ACC112 (cell line): ENCODE data around the gene ROR2.

Source experiments
- H2AFZ ChIP-seq: fragments of 200-600 bp; sonication (generic); one replicate; pipeline ENCODE4 v1.6.0; 2017; ENCODE audit warnings: antibody characterized with exemption, low read length; ENCODE audit not compliant: unreplicated experiment
- H3K27ac ChIP-seq: fragments of 200-600 bp; sonication (generic); 2 replicates; pipeline ENCODE4 v1.5.1; 2014; ENCODE audit warnings: low read depth, mild to moderate bottlenecking, antibody characterized with exemption, low read length, moderate library complexity
- H3K27me3 ChIP-seq: fragments of 200-600 bp; sonication (generic); 2 replicates; pipeline ENCODE4 v1.6.1; 2014; ENCODE audit warnings: mild to moderate bottlenecking, antibody characterized with exemption, low read length, moderate library complexity, mixed read lengths; ENCODE audit not compliant: insufficient read depth
- H3K36me3 ChIP-seq: fragments of 200-600 bp; sonication (generic); 2 replicates; pipeline ENCODE4 v1.6.1; 2016; ENCODE audit warnings: mild to moderate bottlenecking, antibody characterized with exemption, low read length, moderate library complexity, mixed read lengths; ENCODE audit not compliant: insufficient read depth
- H3K4me1 ChIP-seq: fragments of 200-600 bp; sonication (generic); one replicate; pipeline ENCODE4 v1.6.1; 2016; ENCODE audit warnings: low read length, mixed read lengths; ENCODE audit not compliant: insufficient read depth, unreplicated experiment, control insufficient read depth
- H3K4me3 ChIP-seq: fragments of 200-600 bp; sonication (generic); 2 replicates; pipeline ENCODE4 v1.5.1; 2014; ENCODE audit warnings: mild to moderate bottlenecking, low read depth, low read length
- H3K79me2 ChIP-seq: fragments of 200-600 bp; sonication (generic); one replicate; pipeline ENCODE4 v1.6.0; 2016; ENCODE audit warnings: low read length; ENCODE audit not compliant: control insufficient read depth, unreplicated experiment, insufficient read depth

The ROR2 gene

DNA sequence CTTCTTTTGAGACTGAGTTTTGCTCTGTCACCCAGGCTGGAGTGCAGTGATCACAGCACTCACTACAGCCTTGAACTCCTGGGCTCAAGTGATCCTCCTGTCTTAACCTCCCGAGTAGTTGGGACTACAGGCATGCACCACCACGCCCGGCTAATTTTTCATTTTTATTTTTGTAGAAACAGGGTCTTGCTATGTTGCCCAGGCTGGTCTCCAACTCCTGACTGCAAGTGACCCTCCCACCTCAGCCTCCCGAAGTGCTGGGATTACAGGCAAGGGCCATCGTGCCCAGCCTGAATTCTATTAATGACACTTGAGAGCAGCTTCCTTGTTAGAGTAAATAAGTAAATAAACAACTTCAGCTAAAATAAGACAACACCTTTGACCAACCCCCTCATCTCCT, 12.3 kb downstream of the ROR2 start:
- Histone ChIP-seq H3K27ac (no peak overlapping the region), H3K79me2 (peaks cover 2% of the 10 kb centered on the region), H3K36me3 (no peaks in the 10 kb centered on the region), H3K4me1 (peaks cover 4% of the 10 kb centered on the region), H3K4me3 (no peak overlapping the region), H3K27me3 (no peaks in the 10 kb centered on the region), H2AFZ (no peak overlapping the region)

- H3K27me3 ChIP-seq = no peaks in the 10 kb centered on the region
- no peak overlapping the region for H2AFZ ChIP-seq
- no peaks in the 10 kb centered on the region for H3K79me2 ChIP-seq
- 0 out of 2 replicates have a peak, but pooled peaks cover 2% of the 10 kb centered on the region for H3K36me3 ChIP-seq
- peaks cover 4% of the 10 kb centered on the region for H3K4me1 ChIP-seq
- H3K4me3 ChIP-seq = no peak overlapping the region
- no peak overlapping the region for H3K27ac ChIP-seq
These were observed 13.0 kb downstream of the ROR2 start for GRCh38 chr9:91937056-91937455.

- peaks cover 4% of the 10 kb centered on the region for H3K4me1 ChIP-seq
- H2AFZ ChIP-seq = no peak overlapping the region
- 0 out of 2 replicates have a peak, but pooled peaks cover 4% of the 10 kb centered on the region for H3K36me3 ChIP-seq
- H3K79me2 ChIP-seq = no peaks in the 10 kb centered on the region
- H3K27ac ChIP-seq = no peak overlapping the region
- H3K27me3 ChIP-seq = no peaks in the 10 kb centered on the region
- no peak overlapping the region for H3K4me3 ChIP-seq
These were observed 14.1 kb downstream of the ROR2 start for GRCh38 chr9:91935805-91936514.

DNA sequence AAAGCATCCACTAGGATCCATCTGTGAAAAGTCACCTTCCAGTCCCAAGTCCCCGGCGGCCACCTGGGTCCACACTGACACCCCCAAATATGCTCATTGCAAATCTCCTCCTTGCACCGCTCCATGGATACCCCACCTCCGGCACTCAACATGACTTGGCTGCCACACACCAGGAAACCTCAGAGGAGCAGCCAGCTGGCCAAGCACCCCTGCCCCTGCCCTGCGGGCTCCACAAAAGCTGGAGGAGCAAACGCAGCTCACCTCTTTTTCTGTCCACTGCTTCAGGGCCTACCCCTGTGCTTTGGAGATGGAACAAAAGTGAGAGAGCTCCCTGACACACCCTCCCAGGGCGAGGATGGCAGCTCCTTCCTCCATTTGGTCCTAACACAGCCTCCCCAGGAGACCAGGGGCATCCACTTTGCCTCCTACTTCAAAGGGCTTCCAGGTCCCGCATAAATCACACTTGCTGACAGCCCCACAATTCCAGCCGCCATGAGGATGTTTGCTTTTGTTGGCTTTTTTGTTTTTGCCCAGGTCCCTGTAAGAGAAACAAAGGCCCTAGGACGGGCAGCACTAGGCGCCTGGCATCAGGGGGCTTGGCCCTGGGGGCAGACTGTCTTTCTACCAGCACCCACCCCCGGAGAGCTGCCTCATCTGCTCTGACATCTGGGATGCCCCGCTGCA, 14.8 kb downstream of the ROR2 start:
- Histone ChIP-seq H3K4me1 (peaks cover 4% of the 10 kb centered on the region), H3K4me3 (no peak overlapping the region), H3K27ac (no peak overlapping the region), H3K36me3 (0 out of 2 replicates have a peak, but pooled peaks cover 4% of the 10 kb centered on the region), H2AFZ (no peak overlapping the region), H3K27me3 (no peaks in the 10 kb centered on the region), H3K79me2 (no peaks in the 10 kb centered on the region)

GRCh38 chr9:91934654-91935053, 15.4 kb downstream of the ROR2 start:
- Histone ChIP-seq H3K36me3 (0 out of 2 replicates have a peak, but pooled peaks cover 4% of the 10 kb centered on the region), H2AFZ (peak overlapping the region; percentile 77), H3K79me2 (no peaks in the 10 kb centered on the region), H3K4me3 (no peak overlapping the region; the same call in 1 of the 2 replicates), H3K4me1 (peaks cover 4% of the 10 kb centered on the region), H3K27ac (no peak overlapping the region), H3K27me3 (no peaks in the 10 kb centered on the region)

GRCh38 chr9:91933556-91934352, 16.3 kb downstream of the ROR2 start:
- H3K79me2 ChIP-seq = no peaks in the 10 kb centered on the region
- no peak overlapping the region for H3K27ac ChIP-seq
- H2AFZ ChIP-seq = peak overlapping the region; percentile 77
- H3K27me3 ChIP-seq = no peaks in the 10 kb centered on the region
- 0 out of 2 replicates have a peak, but pooled peaks cover 4% of the 10 kb centered on the region for H3K36me3 ChIP-seq
- peak overlapping the region; percentile 55 for H3K4me3 ChIP-seq
- H3K4me1 ChIP-seq = peaks cover 4% of the 10 kb centered on the region

DNA sequence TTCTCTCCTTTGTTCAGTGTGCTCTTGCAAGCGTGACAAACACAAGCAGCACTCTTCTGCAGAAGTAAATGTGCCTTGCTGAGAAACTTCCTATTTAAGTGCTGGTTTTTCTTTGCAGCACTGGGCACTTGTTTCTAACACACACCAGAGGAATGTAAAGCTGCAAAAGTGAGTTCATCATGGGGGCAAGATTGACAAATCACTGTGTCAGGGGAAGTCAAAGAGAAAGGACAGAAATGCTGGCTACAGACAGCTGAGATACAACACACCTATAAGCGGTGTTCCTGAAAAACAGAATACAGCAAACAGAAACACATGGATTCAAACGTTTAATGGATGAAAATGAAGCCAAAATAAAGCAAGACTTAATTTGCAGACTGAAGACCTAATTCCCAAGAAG, 19.6 kb downstream of the ROR2 start:
- no peak overlapping the region for H2AFZ ChIP-seq
- H3K4me1 ChIP-seq = peaks cover 4% of the 10 kb centered on the region
- H3K79me2 ChIP-seq = no peaks in the 10 kb centered on the region
- no peak overlapping the region for H3K4me3 ChIP-seq
- H3K36me3 ChIP-seq = 0 out of 2 replicates have a peak, but pooled peaks cover 4% of the 10 kb centered on the region
- H3K27ac ChIP-seq = no peak overlapping the region
- H3K27me3 ChIP-seq = no peaks in the 10 kb centered on the region

- Histone ChIP-seq H2AFZ (no peak overlapping the region), H3K79me2 (no peaks in the 10 kb centered on the region), H3K27ac (no peak overlapping the region), H3K27me3 (no peaks in the 10 kb centered on the region), H3K4me3 (no peak overlapping the region), H3K4me1 (peaks cover 4% of the 10 kb centered on the region), H3K36me3 (0 out of 2 replicates have a peak, but pooled peaks cover 4% of the 10 kb centered on the region)
These were observed 20.7 kb downstream of the ROR2 start for GRCh38 chr9:91929331-91929730.

DNA sequence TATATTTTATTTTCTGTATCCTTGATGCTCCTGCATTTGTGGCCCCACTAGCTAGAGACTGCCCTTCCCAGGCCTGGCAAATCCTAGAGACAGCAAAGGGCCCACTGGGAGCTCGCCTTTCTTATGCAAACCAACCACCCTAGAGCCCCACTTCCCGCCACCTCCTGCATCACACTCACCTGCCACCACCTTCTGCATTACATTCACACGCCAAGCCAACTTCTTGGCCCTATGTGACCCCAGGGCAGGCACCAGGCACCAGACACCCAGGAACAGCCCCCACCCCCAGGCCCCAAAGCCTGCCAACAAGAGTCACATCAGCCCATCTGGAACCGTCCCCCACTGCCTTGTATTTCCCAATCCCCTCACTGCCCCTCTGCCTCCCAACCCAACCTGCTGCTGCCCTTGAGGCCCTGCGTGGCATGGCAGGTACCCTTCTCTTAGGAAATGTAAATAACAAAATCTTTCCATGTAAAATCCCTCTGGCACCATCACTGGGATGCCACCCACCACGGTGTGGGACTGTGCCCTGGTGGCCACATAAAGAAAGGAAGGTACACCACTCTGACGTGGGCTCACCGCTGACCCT, 22.0 kb downstream of the ROR2 start:
- Histone ChIP-seq H3K79me2 (no peaks in the 10 kb centered on the region), H3K36me3 (0 out of 2 replicates have a peak, but pooled peaks cover 4% of the 10 kb centered on the region), H3K4me1 (no peaks in the 10 kb centered on the region), H3K4me3 (no peak overlapping the region), H2AFZ (no peak overlapping the region), H3K27ac (no peak overlapping the region), H3K27me3 (no peaks in the 10 kb centered on the region)

- no peaks in the 10 kb centered on the region for H3K36me3 ChIP-seq
- no peaks in the 10 kb centered on the region for H3K79me2 ChIP-seq
- H3K4me3 ChIP-seq = no peak overlapping the region
- no peaks in the 10 kb centered on the region for H3K27me3 ChIP-seq
- no peaks in the 10 kb centered on the region for H3K4me1 ChIP-seq
- no peak overlapping the region for H3K27ac ChIP-seq
- H2AFZ ChIP-seq = no peak overlapping the region
These were observed 25.9 kb downstream of the ROR2 start for GRCh38 chr9:91924090-91924489.
